Upper lobe of left lung (tissue), 6 donors: ENCODE measurements around the gene EMP1. TPM values are rescaled to one million over a fixed set of nuclear protein-coding genes. Genes with fewer than 3 reads are reported as not detected.
"Not testable (repeated sequence)": the region's sequence is repeated elsewhere in the genome, so short reads cannot be mapped to it uniquely, and the experiment has no call there.

ENCODE experiments used
- ATAC-seq, 2 donors: fragments of 200-7000 bp; cut with Tn5 transposase; one replicate each; pipeline ENCODE4 v1.9.1; 2022; ENCODE audit warnings: mild to moderate bottlenecking in 2 of 2, moderate library complexity in 2 of 2; ENCODE audit not compliant: low FRiP score in 2 of 2
- DNase-seq, 2 donors: peaks; one replicate each; pipeline ENCODE4 v3.0.0-alpha.2; 2019 to 2020
- H3K27ac ChIP-seq, 4 donors: fragments of 200-600 bp; sonication (generic); one replicate each; pipeline ENCODE4 v1.5.1; 2016 to 2019
- H3K27me3 ChIP-seq, 4 donors: fragments of 200-600 bp; sonication (generic); one replicate each; pipeline ENCODE4 v1.5.1; 2017 to 2019
- H3K36me3 ChIP-seq, 4 donors: fragments of 200-600 bp; sonication (generic); one replicate each; pipeline ENCODE4 v1.5.1; 2016 to 2019
- H3K4me1 ChIP-seq, 4 donors: fragments of 200-600 bp; sonication (generic); one replicate each; pipeline ENCODE4 v1.5.1; 2018 to 2019
- H3K4me3 ChIP-seq, 4 donors: fragments of 200-600 bp; sonication (generic); one replicate each; pipeline ENCODE4 v1.5.1; 2017 to 2019; ENCODE audit warnings: mild to moderate bottlenecking in 2 of 4, moderate library complexity in 1 of 4
- H3K9me3 ChIP-seq, 4 donors: fragments of 200-600 bp; sonication (generic); one replicate each; pipeline ENCODE4 v1.5.1; 2018 to 2019
- EP300 ChIP-seq, 4 donors: sonication (generic); formaldehyde crosslinking; IDR thresholded peaks; one replicate each; pipeline ENCODE4 v1.5.1; 2017; ENCODE audit warnings: antibody characterized with exemption in 4 of 4, control low read depth in 2 of 4
- POLR2A ChIP-seq, 4 donors: fragments of 450-650 bp; IDR thresholded peaks; one replicate each; pipeline ENCODE4 v1.5.1; 2016 to 2017; ENCODE audit warnings: antibody characterized with exemption in 4 of 4, mild to moderate bottlenecking in 2 of 4
- POLR2AphosphoS5 ChIP-seq, 2 donors: sonication (generic); formaldehyde crosslinking; IDR thresholded peaks; one replicate each; pipeline ENCODE4 v1.5.1; 2017; ENCODE audit warnings: antibody characterized with exemption in 2 of 2
- WGBS, 2 donors: methylation state at CpG; one replicate each; pipeline ENCODE4 v1.1.5; 2017 to 2018; 5-methylcytosine and 5-hydroxymethylcytosine counted together
- total RNA-seq, 6 donors: library from RNA; depleted of rRNA in 4 of 6; stranded (reverse); fragments of >200 nt in 4 of 6; gene quantifications; one replicate each; pipeline versions ENCODE4 v1.1.0 to v1.2.1, GENCODE V29; 2016 to 2021
- TF ChIP-seq, protein P1 (sequence below), 6 experiments: fragments of 450-650 bp in 4 of 6; fragments of 200-600 bp in 2 of 6; sonication (generic) in 2 of 6; IDR thresholded peaks; one replicate each; pipeline ENCODE4 v1.5.1; 2016 to 2019; ENCODE audit warnings: antibody characterized with exemption in 6 of 6
- donor health status: DM: no; HTN: no; CAD: no; lungs with moderate emphysema.
- donor health status: DM: no; HTN: yes; CAD: no; lungs with severe emphysema.

EMP1 gene
- total RNA-seq, 6 donors from 2014 or later: 18.9 to 360 (median 165) TPM

DNA sequence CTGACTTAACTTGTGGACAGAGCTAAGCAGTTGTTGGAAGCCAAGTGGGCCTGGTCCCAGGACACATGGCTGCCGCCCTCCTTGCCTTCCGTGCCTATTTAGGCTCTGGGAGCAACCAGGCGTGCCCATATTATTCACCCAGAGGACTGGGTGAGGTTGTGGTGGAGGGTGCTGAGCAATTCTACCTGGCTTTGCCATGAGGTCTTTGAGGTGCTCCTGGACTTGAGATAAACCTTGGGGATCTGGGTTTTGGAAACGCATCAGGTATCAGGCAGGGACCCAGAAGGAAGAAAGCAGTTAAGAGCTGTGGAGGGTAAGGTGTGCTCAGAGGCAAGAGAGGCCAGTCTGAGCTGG, 60.1 kb downstream of the EMP1 start:
- Histone ChIP-seq H3K9me3 (no peaks in the 10 kb centered on the region), H3K4me1 (peaks cover 5 to 20% (median 9%) of the 10 kb centered on the region in 4 donors), H3K27me3 (no peaks in the 10 kb centered on the region), H3K4me3 (no peak overlapping the region), H3K27ac (no peak overlapping the region), H3K36me3 (no peaks in the 10 kb centered on the region)
- WGBS, 2 donors: 96 to 97% methylated on average over 4 of the region's 4 CpGs
- TF ChIP-seq EP300 (IDR thresholded peaks at IDR 0.05): no peak
- TF ChIP-seq POLR2A (IDR thresholded peaks at IDR 0.05): no peak
- TF ChIP-seq POLR2AphosphoS5 (IDR thresholded peaks at IDR 0.05): no peak
- TF ChIP-seq, protein P1, sequence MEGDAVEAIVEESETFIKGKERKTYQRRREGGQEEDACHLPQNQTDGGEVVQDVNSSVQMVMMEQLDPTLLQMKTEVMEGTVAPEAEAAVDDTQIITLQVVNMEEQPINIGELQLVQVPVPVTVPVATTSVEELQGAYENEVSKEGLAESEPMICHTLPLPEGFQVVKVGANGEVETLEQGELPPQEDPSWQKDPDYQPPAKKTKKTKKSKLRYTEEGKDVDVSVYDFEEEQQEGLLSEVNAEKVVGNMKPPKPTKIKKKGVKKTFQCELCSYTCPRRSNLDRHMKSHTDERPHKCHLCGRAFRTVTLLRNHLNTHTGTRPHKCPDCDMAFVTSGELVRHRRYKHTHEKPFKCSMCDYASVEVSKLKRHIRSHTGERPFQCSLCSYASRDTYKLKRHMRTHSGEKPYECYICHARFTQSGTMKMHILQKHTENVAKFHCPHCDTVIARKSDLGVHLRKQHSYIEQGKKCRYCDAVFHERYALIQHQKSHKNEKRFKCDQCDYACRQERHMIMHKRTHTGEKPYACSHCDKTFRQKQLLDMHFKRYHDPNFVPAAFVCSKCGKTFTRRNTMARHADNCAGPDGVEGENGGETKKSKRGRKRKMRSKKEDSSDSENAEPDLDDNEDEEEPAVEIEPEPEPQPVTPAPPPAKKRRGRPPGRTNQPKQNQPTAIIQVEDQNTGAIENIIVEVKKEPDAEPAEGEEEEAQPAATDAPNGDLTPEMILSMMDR (IDR thresholded peaks at IDR 0.05): no peak
- ATAC-seq: no peak
- DNase-seq: no peak

DNA sequence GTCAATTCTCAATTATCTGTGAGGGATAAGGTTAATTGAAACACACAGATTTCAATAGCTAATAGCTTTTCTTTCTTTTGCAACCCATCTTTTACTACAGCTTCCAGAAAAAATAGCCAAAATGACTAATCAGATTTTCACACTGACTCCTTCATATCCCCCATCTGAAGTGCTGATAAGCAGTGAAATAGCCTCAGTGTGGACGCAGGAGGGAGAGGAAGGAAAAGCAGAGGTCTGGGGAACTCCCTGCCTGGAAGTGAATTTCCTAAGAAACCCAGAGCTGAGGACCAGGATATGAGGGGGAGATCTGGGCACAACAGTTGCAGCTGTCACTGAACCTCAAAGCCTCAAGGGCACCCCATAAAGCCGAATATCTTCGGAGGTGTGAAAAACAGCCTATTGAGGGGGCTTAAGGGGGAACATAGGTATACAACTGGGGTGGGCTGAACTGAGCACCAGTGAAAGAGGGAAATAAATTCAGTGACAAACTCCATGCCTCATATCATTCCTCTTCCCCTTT, 60.9 kb downstream of the EMP1 start:
- TF ChIP-seq POLR2AphosphoS5 (IDR thresholded peaks at IDR 0.05) (no peak), EP300 (IDR thresholded peaks at IDR 0.05) (no peak), POLR2A (IDR thresholded peaks at IDR 0.05) (no peak)
- TF ChIP-seq, protein P1 (IDR thresholded peaks at IDR 0.05): no peak
- DNase-seq: no peak
- peaks cover 5 to 20% (median 9%) of the 10 kb centered on the region in 4 donors for H3K4me1 ChIP-seq

DNA sequence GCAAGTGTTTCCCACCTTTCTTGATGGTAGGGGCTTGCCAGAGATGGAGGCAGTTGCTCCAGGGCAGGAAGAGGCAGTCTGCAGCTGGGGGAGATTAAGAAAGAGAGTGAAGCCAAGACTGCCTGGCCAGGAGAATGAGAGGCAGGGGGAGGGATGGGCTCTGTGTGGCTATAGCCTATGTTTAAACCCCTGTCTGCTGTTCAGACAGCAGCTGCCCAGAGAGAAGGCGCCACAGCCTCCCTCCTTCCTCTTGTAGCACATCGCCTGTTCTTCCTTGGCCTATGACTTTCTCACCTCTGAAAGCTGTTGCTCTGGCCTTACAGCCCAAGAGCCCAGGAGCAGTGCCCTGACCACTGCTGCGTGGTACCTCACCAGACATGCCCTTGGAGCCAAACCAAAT, 61.7 kb downstream of the EMP1 start:
- DNase-seq: no peak
- Histone ChIP-seq H3K4me3 (no peak overlapping the region), H3K27me3 (no peaks in the 10 kb centered on the region), H3K27ac (peak overlapping the region in 2 of 4 donors; percentile 18 to 44), H3K4me1 (peaks cover 5 to 20% (median 9%) of the 10 kb centered on the region in 4 donors), H3K9me3 (no peaks in the 10 kb centered on the region), H3K36me3 (no peaks in the 10 kb centered on the region)
- 60 to 66% methylated on average over 2 to 3 of the region's 3 CpGs for WGBS, 2 donors
- TF ChIP-seq POLR2AphosphoS5 (IDR thresholded peaks at IDR 0.05) (no peak), EP300 (IDR thresholded peaks at IDR 0.05) (no peak), POLR2A (IDR thresholded peaks at IDR 0.05) (no peak)
- TF ChIP-seq, protein P1 (IDR thresholded peaks at IDR 0.05): no peak
- peak in 1 of 2 donors; percentile 23 for ATAC-seq

More for the DNA sequence above, 60.9 kb downstream of the EMP1 start:
- H3K4me3 ChIP-seq: no peak overlapping the region
- no peak for ATAC-seq
- 44 to 49% methylated on average over 3 of the region's 3 CpGs for WGBS, 2 donors
- no peaks in the 10 kb centered on the region for H3K27me3 ChIP-seq
- H3K9me3 ChIP-seq: no peaks in the 10 kb centered on the region
- no peaks in the 10 kb centered on the region for H3K36me3 ChIP-seq
- H3K27ac ChIP-seq: peak overlapping the region in 1 of 4 donors; percentile 44

DNA sequence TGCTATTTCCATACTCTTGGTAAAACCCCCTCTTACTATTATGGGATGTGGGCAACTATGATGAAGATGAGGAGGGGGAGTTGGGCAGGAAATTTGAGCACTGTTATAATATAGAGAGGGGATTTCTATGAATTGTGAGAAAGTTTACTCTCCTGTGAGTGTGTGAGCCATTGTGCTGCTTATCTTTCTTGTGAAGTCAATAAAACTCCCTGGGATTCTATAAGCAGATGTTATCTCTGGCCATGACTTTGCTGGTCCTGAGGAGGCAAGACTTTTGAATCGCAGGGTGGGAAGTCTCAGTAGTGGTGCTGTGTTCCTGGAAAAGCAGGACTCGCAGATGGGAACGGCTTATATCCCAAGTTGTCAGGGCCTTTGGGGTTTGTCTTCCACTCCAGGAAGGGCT, 62.2 kb downstream of the EMP1 start:
- H3K9me3 ChIP-seq: no peaks in the 10 kb centered on the region
- ATAC-seq: peak in 1 of 2 donors; percentile 7
- H3K4me3 ChIP-seq: no peak overlapping the region
- TF ChIP-seq, protein P1 (IDR thresholded peaks at IDR 0.05): no peak
- TF ChIP-seq POLR2AphosphoS5 (IDR thresholded peaks at IDR 0.05) (no peak), EP300 (IDR thresholded peaks at IDR 0.05) (no peak), POLR2A (IDR thresholded peaks at IDR 0.05) (no peak)
- peak overlapping the region in 2 of 4 donors; percentile 18 to 44 for H3K27ac ChIP-seq
- H3K36me3 ChIP-seq: no peaks in the 10 kb centered on the region
- H3K4me1 ChIP-seq: peaks cover 5 to 20% (median 9%) of the 10 kb centered on the region in 4 donors
- DNase-seq: no peak
- 58 to 70% methylated on average over 2 to 3 of the region's 3 CpGs for WGBS, 2 donors
- H3K27me3 ChIP-seq: no peaks in the 10 kb centered on the region

DNA sequence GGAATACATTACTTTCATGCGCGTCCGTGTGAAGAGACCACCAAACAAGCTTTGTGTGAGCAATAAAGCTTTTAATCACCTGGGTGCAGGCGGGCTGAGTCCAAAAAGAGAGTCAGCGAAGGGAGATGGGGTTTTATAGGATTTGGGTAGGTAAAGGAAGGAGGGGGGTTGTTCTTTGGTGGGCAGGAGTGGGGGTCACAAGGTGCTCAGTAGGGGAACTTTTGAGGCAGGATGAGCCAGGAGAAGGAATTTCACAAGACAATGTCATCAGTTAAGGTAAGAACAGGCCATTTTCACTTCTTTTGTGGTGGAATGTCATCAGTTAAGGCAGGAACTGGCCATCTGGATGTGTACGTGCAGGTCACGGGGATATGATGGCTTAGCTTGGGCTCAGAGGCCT, 63.1 kb downstream of the EMP1 start:
- ATAC-seq, H3K27ac ChIP-seq, DNase-seq, H3K36me3 ChIP-seq, H3K9me3 ChIP-seq, H3K27me3 ChIP-seq, H3K4me3 ChIP-seq: not testable (repeated sequence)
- H3K4me1 ChIP-seq: peaks cover 5 to 20% (median 9%) of the 10 kb centered on the region in 4 donors
- whole genome bisulfite sequencing, 2 donors: 94 to 95% methylated on average over 7 of the region's 7 CpGs

DNA sequence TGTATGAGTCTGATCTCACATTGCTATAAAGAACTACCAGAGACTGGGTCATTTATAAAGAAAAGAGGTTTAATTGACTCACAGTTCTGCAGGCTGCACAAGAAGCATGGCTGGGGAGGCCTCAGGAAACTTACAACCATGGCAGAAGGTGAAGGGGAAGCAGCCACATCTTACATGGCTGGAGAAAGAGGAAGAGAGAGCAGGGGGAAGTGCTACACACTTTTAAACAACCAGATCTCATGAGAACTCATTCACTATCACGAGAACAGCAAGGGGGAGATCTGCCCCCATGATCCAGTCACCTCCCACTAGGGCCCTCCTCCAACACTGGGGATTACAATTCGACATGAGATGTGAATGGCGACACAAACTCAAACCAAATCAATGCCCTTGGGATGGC, 71.3 kb downstream of the EMP1 start:
- not testable (repeated sequence) for H3K9me3 ChIP-seq, H3K4me1 ChIP-seq, ATAC-seq, H3K27ac ChIP-seq, H3K36me3 ChIP-seq, H3K4me3 ChIP-seq, DNase-seq, H3K27me3 ChIP-seq
- WGBS, 2 donors: 78 to 92% methylated on average over 3 of the region's 3 CpGs
